ENCODE results near the gene PTPN4. TPM values are rescaled to one million over a fixed set of nuclear protein-coding genes. Genes with fewer than 3 reads are reported as not detected.

Gene PTPN4
- total and polyA plus RNA-seq, 2 of the 13 experiments (the other 11 are each of a cell fraction or from before 2014, with no cell fraction given): 20.3 to 34.6 TPM

DNA sequence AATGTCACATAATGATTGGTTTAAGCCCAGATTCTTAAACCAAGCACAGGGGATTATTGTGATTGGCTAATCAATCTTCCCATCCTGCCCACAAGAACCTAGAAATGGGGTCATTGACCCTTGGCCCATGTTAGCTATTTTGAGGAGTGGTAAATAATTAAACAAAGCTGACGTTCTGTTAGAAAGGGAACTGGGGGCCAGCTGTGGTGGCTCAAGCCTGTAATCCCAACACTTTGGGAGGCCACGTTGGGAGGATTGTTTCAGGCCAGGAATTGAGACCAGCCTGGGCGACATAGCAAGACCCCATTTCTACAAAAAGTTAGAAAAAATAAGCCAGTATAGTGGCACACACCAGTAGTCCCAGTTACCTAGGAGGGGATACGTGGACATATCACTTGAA, 37.8 kb upstream of the PTPN4 start (continued):
- TF ChIP-seq, protein P1, sequence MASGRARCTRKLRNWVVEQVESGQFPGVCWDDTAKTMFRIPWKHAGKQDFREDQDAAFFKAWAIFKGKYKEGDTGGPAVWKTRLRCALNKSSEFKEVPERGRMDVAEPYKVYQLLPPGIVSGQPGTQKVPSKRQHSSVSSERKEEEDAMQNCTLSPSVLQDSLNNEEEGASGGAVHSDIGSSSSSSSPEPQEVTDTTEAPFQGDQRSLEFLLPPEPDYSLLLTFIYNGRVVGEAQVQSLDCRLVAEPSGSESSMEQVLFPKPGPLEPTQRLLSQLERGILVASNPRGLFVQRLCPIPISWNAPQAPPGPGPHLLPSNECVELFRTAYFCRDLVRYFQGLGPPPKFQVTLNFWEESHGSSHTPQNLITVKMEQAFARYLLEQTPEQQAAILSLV (CRISPR knock-in tag; IDR thresholded peaks at IDR 0.05; ENCODE audit: borderline replicate concordance): no peak
- TF ChIP-seq TARDBP (CRISPR knock-in tag; IDR thresholded peaks at IDR 0.05) (no peak), GATAD2A (CRISPR knock-in tag; IDR thresholded peaks at IDR 0.05) (0 out of 2 replicates have a peak, but pooled peaks have one; percentile 10), BCL6 (CRISPR knock-in tag; IDR thresholded peaks at IDR 0.05) (peak; percentile 89), ZNF773 (CRISPR knock-in tag; IDR thresholded peaks at IDR 0.05; ENCODE audit: borderline replicate concordance) (no peak), RBFOX2 (IDR thresholded peaks at IDR 0.05; ENCODE audit: low read depth, low read length) (no peak), POGZ (CRISPR knock-in tag; IDR thresholded peaks at IDR 0.05) (0 out of 2 replicates have a peak, but pooled peaks have one; percentile 39), ZNF292 (CRISPR knock-in tag; IDR thresholded peaks at IDR 0.05; ENCODE audit: borderline replicate concordance, low read depth) (no peak), ZNF234 (CRISPR knock-in tag; conservative IDR thresholded peaks at IDR 0.05) (no peak), JUND (CRISPR knock-in tag; IDR thresholded peaks at IDR 0.05) (no peak), ZNF780A (CRISPR knock-in tag; IDR thresholded peaks at IDR 0.05) (no peak)
- TF ChIP-seq, protein P2, sequence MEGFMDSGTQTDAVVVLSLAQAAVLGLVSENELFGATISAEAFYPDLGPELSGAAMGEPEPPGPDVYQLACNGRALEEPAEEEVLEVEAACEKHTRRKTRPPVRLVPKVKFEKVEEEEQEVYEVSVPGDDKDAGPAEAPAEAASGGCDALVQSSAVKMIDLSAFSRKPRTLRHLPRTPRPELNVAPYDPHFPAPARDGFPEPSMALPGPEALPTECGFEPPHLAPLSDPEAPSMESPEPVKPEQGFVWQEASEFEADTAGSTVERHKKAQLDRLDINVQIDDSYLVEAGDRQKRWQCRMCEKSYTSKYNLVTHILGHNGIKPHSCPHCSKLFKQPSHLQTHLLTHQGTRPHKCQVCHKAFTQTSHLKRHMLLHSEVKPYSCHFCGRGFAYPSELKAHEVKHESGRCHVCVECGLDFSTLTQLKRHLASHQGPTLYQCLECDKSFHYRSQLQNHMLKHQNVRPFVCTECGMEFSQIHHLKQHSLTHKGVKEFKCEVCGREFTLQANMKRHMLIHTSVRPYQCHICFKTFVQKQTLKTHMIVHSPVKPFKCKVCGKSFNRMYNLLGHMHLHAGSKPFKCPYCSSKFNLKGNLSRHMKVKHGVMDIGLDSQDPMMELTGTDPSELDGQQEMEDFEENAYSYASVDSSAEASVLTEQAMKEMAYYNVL (CRISPR knock-in tag; IDR thresholded peaks at IDR 0.05; ENCODE audit: borderline replicate concordance): no peak
- TF ChIP-seq, protein P3, sequence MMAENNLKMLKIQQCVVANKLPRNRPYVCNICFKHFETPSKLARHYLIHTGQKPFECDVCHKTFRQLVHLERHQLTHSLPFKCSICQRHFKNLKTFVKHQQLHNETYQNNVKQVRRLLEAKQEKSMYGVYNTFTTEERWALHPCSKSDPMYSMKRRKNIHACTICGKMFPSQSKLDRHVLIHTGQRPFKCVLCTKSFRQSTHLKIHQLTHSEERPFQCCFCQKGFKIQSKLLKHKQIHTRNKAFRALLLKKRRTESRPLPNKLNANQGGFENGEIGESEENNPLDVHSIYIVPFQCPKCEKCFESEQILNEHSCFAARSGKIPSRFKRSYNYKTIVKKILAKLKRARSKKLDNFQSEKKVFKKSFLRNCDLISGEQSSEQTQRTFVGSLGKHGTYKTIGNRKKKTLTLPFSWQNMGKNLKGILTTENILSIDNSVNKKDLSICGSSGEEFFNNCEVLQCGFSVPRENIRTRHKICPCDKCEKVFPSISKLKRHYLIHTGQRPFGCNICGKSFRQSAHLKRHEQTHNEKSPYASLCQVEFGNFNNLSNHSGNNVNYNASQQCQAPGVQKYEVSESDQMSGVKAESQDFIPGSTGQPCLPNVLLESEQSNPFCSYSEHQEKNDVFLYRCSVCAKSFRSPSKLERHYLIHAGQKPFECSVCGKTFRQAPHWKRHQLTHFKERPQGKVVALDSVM (CRISPR knock-in tag; IDR thresholded peaks at IDR 0.05): peak; percentile 84
- TF ChIP-seq, protein P4, sequence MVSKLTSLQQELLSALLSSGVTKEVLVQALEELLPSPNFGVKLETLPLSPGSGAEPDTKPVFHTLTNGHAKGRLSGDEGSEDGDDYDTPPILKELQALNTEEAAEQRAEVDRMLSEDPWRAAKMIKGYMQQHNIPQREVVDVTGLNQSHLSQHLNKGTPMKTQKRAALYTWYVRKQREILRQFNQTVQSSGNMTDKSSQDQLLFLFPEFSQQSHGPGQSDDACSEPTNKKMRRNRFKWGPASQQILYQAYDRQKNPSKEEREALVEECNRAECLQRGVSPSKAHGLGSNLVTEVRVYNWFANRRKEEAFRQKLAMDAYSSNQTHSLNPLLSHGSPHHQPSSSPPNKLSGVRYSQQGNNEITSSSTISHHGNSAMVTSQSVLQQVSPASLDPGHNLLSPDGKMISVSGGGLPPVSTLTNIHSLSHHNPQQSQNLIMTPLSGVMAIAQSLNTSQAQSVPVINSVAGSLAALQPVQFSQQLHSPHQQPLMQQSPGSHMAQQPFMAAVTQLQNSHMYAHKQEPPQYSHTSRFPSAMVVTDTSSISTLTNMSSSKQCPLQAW (CRISPR knock-in tag; IDR thresholded peaks at IDR 0.05): peak; percentile 73
- TF ChIP-seq, protein P5, sequence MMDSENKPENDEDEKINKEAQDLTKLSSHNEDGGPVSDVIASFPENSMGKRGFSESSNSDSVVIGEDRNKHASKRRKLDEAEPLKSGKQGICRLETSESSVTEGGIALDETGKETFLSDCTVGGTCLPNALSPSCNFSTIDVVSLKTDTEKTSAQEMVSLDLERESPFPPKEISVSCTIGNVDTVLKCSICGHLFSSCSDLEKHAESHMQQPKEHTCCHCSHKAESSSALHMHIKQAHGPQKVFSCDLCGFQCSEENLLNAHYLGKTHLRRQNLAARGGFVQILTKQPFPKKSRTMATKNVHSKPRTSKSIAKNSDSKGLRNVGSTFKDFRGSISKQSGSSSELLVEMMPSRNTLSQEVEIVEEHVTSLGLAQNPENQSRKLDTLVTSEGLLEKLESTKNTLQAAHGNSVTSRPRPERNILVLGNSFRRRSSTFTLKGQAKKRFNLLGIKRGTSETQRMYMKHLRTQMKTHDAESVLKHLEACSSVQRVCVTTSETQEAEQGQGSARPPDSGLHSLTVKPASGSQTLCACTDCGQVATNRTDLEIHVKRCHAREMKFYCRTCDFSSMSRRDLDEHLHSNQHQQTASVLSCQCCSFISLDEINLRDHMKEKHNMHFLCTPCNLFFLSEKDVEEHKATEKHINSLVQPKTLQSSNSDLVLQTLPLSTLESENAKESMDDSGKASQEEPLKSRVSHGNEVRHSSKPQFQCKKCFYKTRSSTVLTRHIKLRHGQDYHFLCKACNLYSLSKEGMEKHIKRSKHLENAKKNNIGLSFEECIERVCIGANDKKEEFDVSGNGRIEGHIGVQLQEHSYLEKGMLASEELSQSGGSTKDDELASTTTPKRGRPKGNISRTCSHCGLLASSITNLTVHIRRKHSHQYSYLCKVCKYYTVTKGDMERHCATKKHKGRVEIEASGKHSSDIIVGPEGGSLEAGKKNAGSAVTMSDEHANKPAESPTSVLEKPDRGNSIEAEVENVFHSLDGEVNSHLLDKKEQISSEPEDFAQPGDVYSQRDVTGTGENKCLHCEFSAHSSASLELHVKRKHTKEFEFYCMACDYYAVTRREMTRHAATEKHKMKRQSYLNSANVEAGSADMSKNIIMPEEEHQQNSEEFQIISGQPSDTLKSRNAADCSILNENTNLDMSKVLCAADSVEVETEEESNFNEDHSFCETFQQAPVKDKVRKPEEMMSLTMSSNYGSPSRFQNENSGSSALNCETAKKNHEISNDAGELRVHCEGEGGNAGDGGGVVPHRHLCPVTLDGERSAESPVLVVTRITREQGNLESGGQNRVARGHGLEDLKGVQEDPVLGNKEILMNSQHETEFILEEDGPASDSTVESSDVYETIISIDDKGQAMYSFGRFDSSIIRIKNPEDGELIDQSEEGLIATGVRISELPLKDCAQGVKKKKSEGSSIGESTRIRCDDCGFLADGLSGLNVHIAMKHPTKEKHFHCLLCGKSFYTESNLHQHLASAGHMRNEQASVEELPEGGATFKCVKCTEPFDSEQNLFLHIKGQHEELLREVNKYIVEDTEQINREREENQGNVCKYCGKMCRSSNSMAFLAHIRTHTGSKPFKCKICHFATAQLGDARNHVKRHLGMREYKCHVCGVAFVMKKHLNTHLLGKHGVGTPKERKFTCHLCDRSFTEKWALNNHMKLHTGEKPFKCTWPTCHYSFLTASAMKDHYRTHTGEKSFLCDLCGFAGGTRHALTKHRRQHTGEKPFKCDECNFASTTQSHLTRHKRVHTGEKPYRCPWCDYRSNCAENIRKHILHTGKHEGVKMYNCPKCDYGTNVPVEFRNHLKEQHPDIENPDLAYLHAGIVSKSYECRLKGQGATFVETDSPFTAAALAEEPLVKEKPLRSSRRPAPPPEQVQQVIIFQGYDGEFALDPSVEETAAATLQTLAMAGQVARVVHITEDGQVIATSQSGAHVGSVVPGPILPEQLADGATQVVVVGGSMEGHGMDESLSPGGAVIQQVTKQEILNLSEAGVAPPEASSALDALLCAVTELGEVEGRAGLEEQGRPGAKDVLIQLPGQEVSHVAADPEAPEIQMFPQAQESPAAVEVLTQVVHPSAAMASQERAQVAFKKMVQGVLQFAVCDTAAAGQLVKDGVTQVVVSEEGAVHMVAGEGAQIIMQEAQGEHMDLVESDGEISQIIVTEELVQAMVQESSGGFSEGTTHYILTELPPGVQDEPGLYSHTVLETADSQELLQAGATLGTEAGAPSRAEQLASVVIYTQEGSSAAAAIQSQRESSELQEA (CRISPR knock-in tag; IDR thresholded peaks at IDR 0.05; ENCODE audit: not compliant biosample characterization): no peak

Data from HepG2 (cell line).